Osteocyte (in vitro differentiated cells): Measurements from ENCODE around the gene SLC17A8. TPM values are rescaled to one million over a fixed set of nuclear protein-coding genes. Genes with fewer than 3 reads are reported as not detected.

Experiments
- DNase-seq: peaks from one replicate; pipeline ENCODE4 v3.0.0; 2021; ENCODE audit warnings: mixed read lengths; ENCODE audit not compliant: unreplicated experiment; ENCODE audit errors: extremely low spot score
- H3K27ac Mint-ChIP-seq: one replicate; pipeline ENCODE4 v1.8.0; 2021; ENCODE audit warnings: mild to moderate bottlenecking, mixed read lengths; ENCODE audit not compliant: unreplicated experiment
- H3K27me3 Mint-ChIP-seq: one replicate; pipeline ENCODE4 v1.8.0; 2021; ENCODE audit warnings: mixed read lengths; ENCODE audit not compliant: unreplicated experiment
- H3K36me3 Mint-ChIP-seq: one replicate; pipeline ENCODE4 v1.8.0; 2021; ENCODE audit warnings: mixed read lengths; ENCODE audit not compliant: unreplicated experiment
- H3K4me1 Mint-ChIP-seq: one replicate; pipeline ENCODE4 v1.8.0; 2021; ENCODE audit warnings: mixed read lengths; ENCODE audit not compliant: unreplicated experiment
- H3K4me3 Mint-ChIP-seq: one replicate; pipeline ENCODE4 v1.8.0; 2021; ENCODE audit warnings: mild to moderate bottlenecking, moderate library complexity, mixed read lengths; ENCODE audit not compliant: unreplicated experiment
- H3K9me3 Mint-ChIP-seq: one replicate; pipeline ENCODE4 v1.8.0; 2021; ENCODE audit warnings: mixed read lengths; ENCODE audit not compliant: unreplicated experiment
- CTCF ChIP-seq: fragments of 200-600 bp; sonication (generic); IDR thresholded peaks from 2 replicates; pipeline ENCODE4 v1.5.0; 2021; ENCODE audit warnings: antibody characterized with exemption, mild to moderate bottlenecking, moderate library complexity
- total RNA-seq: library from RNA; stranded (reverse); gene quantifications from 2 replicates; pipeline ENCODE4 v1.2.1, GENCODE V29; 2021

Gene SLC17A8
- total RNA-seq, 1 donor from 2014 or later = not detected

- Mint-ChIP-seq H3K4me3 (no peak overlapping the region), H3K36me3 (no peaks in the 10 kb centered on the region), H3K9me3 (no peaks in the 10 kb centered on the region), H3K27me3 (no peaks in the 10 kb centered on the region), H3K4me1 (no peaks in the 10 kb centered on the region), H3K27ac (no peak overlapping the region)
- no peak for TF ChIP-seq CTCF
- no peak for DNase-seq
Observed at GRCh38 chr12:100433701-100434100, 76.8 kb downstream of the SLC17A8 start.

- no peaks in the 10 kb centered on the region for H3K4me1 Mint-ChIP-seq
- no peak for TF ChIP-seq CTCF
- H3K27ac Mint-ChIP-seq = no peak overlapping the region
- no peak overlapping the region for H3K4me3 Mint-ChIP-seq
- H3K27me3 Mint-ChIP-seq = no peaks in the 10 kb centered on the region
- DNase-seq = no peak
- no peaks in the 10 kb centered on the region for H3K36me3 Mint-ChIP-seq
- H3K9me3 Mint-ChIP-seq = no peaks in the 10 kb centered on the region
Observed at GRCh38 chr12:100434177-100434576, 77.3 kb downstream of the SLC17A8 start.

- DNase-seq = no peak
- H3K9me3 Mint-ChIP-seq = no peaks in the 10 kb centered on the region
Observed at GRCh38 chr12:100435957-100436356, 79.1 kb downstream of the SLC17A8 start.

GRCh38 chr12:100437038-100437841 is 80.4 kb downstream of the SLC17A8 start:
- Mint-ChIP-seq H3K9me3 (no peaks in the 10 kb centered on the region), H3K27ac (no peak overlapping the region), H3K27me3 (no peaks in the 10 kb centered on the region), H3K4me3 (no peak overlapping the region), H3K36me3 (no peaks in the 10 kb centered on the region), H3K4me1 (no peaks in the 10 kb centered on the region)
- TF ChIP-seq CTCF = no peak
- no peak for DNase-seq

More at GRCh38 chr12:100435957-100436356, 79.1 kb downstream of the SLC17A8 start:
- Mint-ChIP-seq H3K4me1 (no peaks in the 10 kb centered on the region), H3K27me3 (no peaks in the 10 kb centered on the region), H3K4me3 (no peak overlapping the region), H3K36me3 (no peaks in the 10 kb centered on the region), H3K27ac (no peak overlapping the region)
- no peak for TF ChIP-seq CTCF

- no peak for TF ChIP-seq CTCF
- H3K4me3 Mint-ChIP-seq = no peak overlapping the region
- H3K27me3 Mint-ChIP-seq = no peaks in the 10 kb centered on the region
- H3K4me1 Mint-ChIP-seq = no peaks in the 10 kb centered on the region
- no peaks in the 10 kb centered on the region for H3K36me3 Mint-ChIP-seq
- H3K27ac Mint-ChIP-seq = no peak overlapping the region
- H3K9me3 Mint-ChIP-seq = no peaks in the 10 kb centered on the region
- no peak for DNase-seq
Observed at GRCh38 chr12:100439797-100440196, 82.9 kb downstream of the SLC17A8 start.
